H1 (cell line): ENCODE data around the gene HIPK2. TPM values are rescaled to one million over a fixed set of nuclear protein-coding genes. Genes with fewer than 3 reads are reported as not detected.

Experiments used
- BCL11A ChIP-seq, 2 experiments: IDR thresholded peaks; one replicate each; pipeline ENCODE4 v1.6.1; 2011; ENCODE audit warnings: low read depth in 2 of 2, low read length in 2 of 2, mild to moderate bottlenecking in 2 of 2
- CBX8 ChIP-seq: fragments of 300-800, 300-1000 bp; sonication (generic); IDR thresholded peaks from 2 replicates; pipeline ENCODE4 v1.7.1; 2016; ENCODE audit warnings: low read depth, low read length, borderline replicate concordance
- CHD7 ChIP-seq: fragments of 300-600 bp; sonication (generic); IDR thresholded peaks from 2 replicates; pipeline ENCODE4 v1.7.1; 2012; ENCODE audit warnings: low read length, moderate library complexity, mild to moderate bottlenecking, inconsistent platforms; ENCODE audit not compliant: insufficient replicate concordance
- SIRT6 ChIP-seq: IDR thresholded peaks from one replicate; pipeline ENCODE4 v1.7.1; 2012; ENCODE audit warnings: low read length, inconsistent platforms
- SIX5 ChIP-seq: IDR thresholded peaks from 2 replicates; pipeline ENCODE4 v1.6.1; 2011; ENCODE audit warnings: mild to moderate bottlenecking, low read depth, low read length
- SP4 ChIP-seq: IDR thresholded peaks from 2 replicates; pipeline ENCODE4 v1.6.1; 2012; ENCODE audit warnings: low read length, inconsistent platforms
- SRF ChIP-seq: IDR thresholded peaks from 2 replicates; pipeline ENCODE4 v1.6.1; 2011; ENCODE audit warnings: mild to moderate bottlenecking, low read depth, low read length, moderate library complexity
- TAF7 ChIP-seq: optimal IDR thresholded peaks from 2 replicates; pipeline ENCODE3; 2011; ENCODE audit warnings: low read depth, mild to moderate bottlenecking, inconsistent platforms, low read length, moderate library complexity, borderline replicate concordance
- polyA plus RNA-seq, 7 experiments: library from polyadenylated mRNA; depleted of rRNA in 3 of 7; stranded (reverse) in 5 of 7; unstranded in 2 of 7; fragments of >200 nt in 5 of 7; fragments of 200-250 nt in 2 of 7; gene quantifications; 1 replicate in 5 of 7; 2 replicates in 1 of 7; 4 replicates in 1 of 7; pipeline versions ENCODE4 v1.2.1 to v1.2.3, GENCODE V29; 2011 to 2013; ENCODE audit warnings: missing spikeins in 2 of 7, mixed read lengths in 2 of 7
- total RNA-seq: library from RNA; stranded (reverse); fragmentation: NEBNext Ultra II Directional; extraction: Animal tissue kit (Norgen Biotek cat#: 25700); gene quantifications from 2 replicates; pipeline ENCODE4 v1.2.1, GENCODE V29; 2021

HIPK2 gene
- total and polyA plus RNA-seq, 2 of the 8 experiments (the other 6 are each of a cell fraction or from before 2014, with no cell fraction given), result 8.3 to 24.3 TPM

- TF ChIP-seq CHD7 (no peak), SIRT6 (no peak), BCL11A (IDR thresholded peaks at IDR 0.05; ENCODE audit: low read depth in 2 of 2, low read length in 2 of 2) (no peak), SP4 (no peak), SRF (no peak), SIX5 (no peak), TAF7 (no peak), CBX8 (no peak)
Observed at GRCh38 chr7:139762886-139763285, 14.9 kb downstream of the HIPK2 start (continued).
